ENCODE measurements around the gene MSS51. TPM values are rescaled to one million over a fixed set of nuclear protein-coding genes. Genes with fewer than 3 reads are reported as not detected.

Gene MSS51
- total RNA-seq, 1 experiment from 2014 or later = 2.3 TPM

- Histone ChIP-seq H3K27me3 (ENCODE audit: control insufficient read depth, insufficient read depth, low read length) (no peaks in the 10 kb centered on the region), H3K4me1 (ENCODE audit: control insufficient read depth, insufficient read depth, low read length) (no peaks in the 10 kb centered on the region), H3K36me3 (ENCODE audit: control insufficient read depth, insufficient read depth, low read length) (no peaks in the 10 kb centered on the region), H3K27ac (ENCODE audit: low read length) (no peak overlapping the region), H3K9me3 (ENCODE audit: control insufficient read depth, insufficient read depth, low read depth, low read length) (no peaks in the 10 kb centered on the region), H3K4me3 (ENCODE audit: low read depth in 2 of 2, low read length in 2 of 2) (no peak overlapping the region)
- TF ChIP-seq SIN3A (IDR thresholded peaks at IDR 0.05; ENCODE audit: borderline replicate concordance, insufficient read depth, low read depth, low read length) (no peak), TCF7L2 (IDR thresholded peaks at IDR 0.05; ENCODE audit: low read depth, low read length) (no peak), POLR2AphosphoS5 (IDR thresholded peaks at IDR 0.05; ENCODE audit: low read depth, low read length) (no peak)
- ChIA-PET CTCF (no interaction called here), POLR2A (interaction anchor here (0.6 kb wide), 1 partner anchor 410 kb away, joined by 5 read pairs; no protein-coding TSS in a partner anchor)
- in situ Hi-C loops (cut with HindIII; ENCODE audit: low pct_unique_long_range_greater_than_20kb, low sequenced_read_pairs) = no loop called here
- ATAC-seq (no peak), DNase-seq (ENCODE audit: low read depth, low spot score) (no peak)
- intact Hi-C loops (cut with micrococcal nuclease; ENCODE audit: unreplicated experiment) = no loop called here
- TSS peak; percentile 50 for BruUV-seq (replicated peaks)
These were observed 26.4 kb upstream of the MSS51 start for GRCh38 chr10:73459683-73460314.

GRCh38 chr10:73456187-73456890 is 23.0 kb upstream of the MSS51 start:
- in situ Hi-C loops (cut with HindIII; ENCODE audit: low pct_unique_long_range_greater_than_20kb, low sequenced_read_pairs) = no loop called here
- no peaks in the 10 kb centered on the region for H3K27me3 ChIP-seq (ENCODE audit: control insufficient read depth, insufficient read depth, low read length)
- H3K36me3 ChIP-seq (ENCODE audit: control insufficient read depth, insufficient read depth, low read length) = 0 out of 2 replicates have a peak, but pooled peaks cover 3% of the 10 kb centered on the region
- POLR2A ChIA-PET = interaction anchor here (0.6 to 0.7 kb wide), 2 partner anchors 98 to 201 kb away, joined by 4 to 7 read pairs; partner anchors contain the start of gene CFAP70
- ATAC-seq (no peak), DNase-seq (ENCODE audit: low read depth, low spot score) (no peak)
- intact Hi-C loops (cut with micrococcal nuclease; ENCODE audit: unreplicated experiment) = no loop called here
- no peak for TF ChIP-seq REST (IDR thresholded peaks at IDR 0.05; ENCODE audit: insufficient read depth in 1 of 2, low read depth in 2 of 2, low read length in 1 of 2)
- TF ChIP-seq SIN3A (IDR thresholded peaks at IDR 0.05; ENCODE audit: borderline replicate concordance, insufficient read depth, low read depth, low read length) = no peak
- no peak for TF ChIP-seq CTCF (IDR thresholded peaks at IDR 0.05)
- TF ChIP-seq POLR2AphosphoS5 (IDR thresholded peaks at IDR 0.05; ENCODE audit: low read depth, low read length) = no peak
- TF ChIP-seq TCF7L2 (IDR thresholded peaks at IDR 0.05; ENCODE audit: low read depth, low read length) = no peak
- H3K4me3 ChIP-seq (ENCODE audit: low read depth in 2 of 2, low read length in 2 of 2) = no peak overlapping the region
- no peaks in the 10 kb centered on the region for H3K9me3 ChIP-seq (ENCODE audit: control insufficient read depth, insufficient read depth, low read depth, low read length)
- no TSS peak for BruUV-seq (replicated peaks)
- H3K4me1 ChIP-seq (ENCODE audit: control insufficient read depth, insufficient read depth, low read length) = no peaks in the 10 kb centered on the region
- CTCF ChIA-PET = no interaction called here
- H3K27ac ChIP-seq (ENCODE audit: low read length) = no peak overlapping the region
